HepG2 (cell line): ENCODE measurements around the gene NMNAT3. TPM values are rescaled to one million over a fixed set of nuclear protein-coding genes. Genes with fewer than 3 reads are reported as not detected.

Experiments used
- ATAC-seq: fragments of 200-7000 bp; cut with Tn5 transposase; 3 replicates; pipeline ENCODE4 v1.9.1; 2020; ENCODE audit warnings: mild to moderate bottlenecking, moderate library complexity
- BruUV-seq: library from RNA; stranded (reverse); fragments of 400-500 nt; replicated peaks from 2 replicates; lab custom pipeline; 2021; lab: Mats Ljungman, UMichigan
- CTCF ChIA-PET: fragments of 300-600 bp; formaldehyde crosslinking; extraction: SDS; loops from one replicate; lab custom pipeline; 2021; ENCODE audit warnings: low total read pairs, inconsistent platforms, low intra/inter-chr PET ratio; lab: Yijun Ruan, JAX
- POLR2A ChIA-PET: fragments of 350-600 bp; sonication (Branson Sonifier 250); formaldehyde crosslinking; loops from one replicate; lab custom pipeline; 2020; ENCODE audit warnings: antibody characterized with exemption, inconsistent platforms; lab: Yijun Ruan, JAX
- DNase-seq: peaks from one replicate; pipeline ENCODE4 v3.0.0-alpha.2; 2015; ENCODE audit warnings: low spot score
- FAIRE-seq: peaks from 3 replicates; lab custom pipeline; 2011; peaks lifted over from hg19 to GRCh38; lab: Jason Lieb, UNC
- H2AFZ ChIP-seq: one replicate; pipeline ENCODE4 v1.6.1; 2011; ENCODE audit warnings: low read length, inconsistent platforms
- H3K27ac ChIP-seq: fragments of 300-600 bp; 3 replicates; pipeline ENCODE4 v1.8.0; 2011; ENCODE audit warnings: mixed run types, mild to moderate bottlenecking, mixed read lengths, low read length, inconsistent platforms; ENCODE audit not compliant: insufficient read depth; ENCODE audit errors: extremely low read length
- H3K27me3 ChIP-seq, 2 experiments: fragments of 200-600 bp in 1 of 2; 2 replicates in 1 of 2; 3 replicates in 1 of 2; pipeline versions ENCODE4 v1.6.0 to v1.8.0; 2011; ENCODE audit warnings: low read length in 2 of 2, mild to moderate bottlenecking in 2 of 2, moderate library complexity in 2 of 2, inconsistent platforms in 1 of 2; ENCODE audit not compliant: insufficient read depth in 2 of 2, control insufficient read depth in 1 of 2
- H3K36me3 ChIP-seq, 2 experiments: fragments of 200-600 bp in 1 of 2; replicated peaks in 1 of 2; 2 replicates in 1 of 2; 3 replicates in 1 of 2; pipeline versions ENCODE4 v1.5.1 to v1.8.0; 2011; ENCODE audit warnings: low read length in 2 of 2, inconsistent platforms in 1 of 2; ENCODE audit not compliant: insufficient read depth in 2 of 2, control insufficient read depth in 1 of 2
- H3K4me1 ChIP-seq: 2 replicates; pipeline ENCODE4 v1.5.1; 2012; ENCODE audit warnings: low read length, inconsistent platforms; ENCODE audit not compliant: insufficient read depth
- H3K4me2 ChIP-seq: 2 replicates; pipeline ENCODE4 v1.6.0; 2011; ENCODE audit warnings: low read depth, low read length, inconsistent platforms
- H3K4me3 ChIP-seq, 3 experiments: fragments of 200-600 bp in 1 of 3; sonication (generic), shearing (Covaris generic) in 1 of 3; replicated peaks in 1 of 3; 2 replicates each; pipeline ENCODE4 v1.5.1; 2011 to 2016; ENCODE audit warnings: low read length in 3 of 3, inconsistent platforms in 2 of 3, low read depth in 2 of 3, mild to moderate bottlenecking in 2 of 3, control low read depth in 1 of 3, mixed read lengths in 1 of 3; ENCODE audit not compliant: insufficient read depth in 1 of 3
- H3K79me2 ChIP-seq: one replicate; pipeline ENCODE4 v1.6.1; 2011; ENCODE audit warnings: low read length, inconsistent platforms; ENCODE audit not compliant: insufficient read depth
- H3K9ac ChIP-seq: 2 replicates; pipeline ENCODE4 v1.6.0; 2011; ENCODE audit warnings: mild to moderate bottlenecking, low read depth, low read length, inconsistent platforms; ENCODE audit not compliant: insufficient read depth
- H3K9me3 ChIP-seq: 2 replicates; pipeline ENCODE4 v1.5.1; 2012; ENCODE audit warnings: mild to moderate bottlenecking, low read length
- H4K20me1 ChIP-seq: 2 replicates; pipeline ENCODE4 v1.6.0; 2011; ENCODE audit warnings: inconsistent platforms, mild to moderate bottlenecking, low read length, moderate library complexity; ENCODE audit not compliant: insufficient read depth
- ARHGAP35 ChIP-seq: sonication (generic); formaldehyde crosslinking; IDR thresholded peaks from 2 replicates; pipeline ENCODE4 v1.9.0; 2022; ENCODE audit warnings: mild to moderate bottlenecking, inconsistent platforms, moderate library complexity, missing genetic modification reagents, borderline replicate concordance
- ZMYM4 ChIP-seq: sonication (generic); formaldehyde crosslinking; IDR thresholded peaks from 2 replicates; pipeline ENCODE4 v1.8.1; 2023; ENCODE audit warnings: mild to moderate bottlenecking, missing genetic modification reagents
- ZNF17 ChIP-seq: sonication (generic); formaldehyde crosslinking; IDR thresholded peaks from 2 replicates; pipeline ENCODE4 v1.5.0; 2020; ENCODE audit warnings: mild to moderate bottlenecking, missing genetic modification reagents
- ZNF264 ChIP-seq: sonication (generic); formaldehyde crosslinking; IDR thresholded peaks from 2 replicates; pipeline ENCODE4 v1.4.0; 2020; ENCODE audit warnings: missing genetic modification reagents
- WGBS: methylation state at CpG from one replicate; pipeline ENCODE4 v1.1.6; 2017; ENCODE audit warnings: low lambda C conversion rate; 5-methylcytosine and 5-hydroxymethylcytosine counted together
- in situ Hi-C: cut with HindIII; loops from 2 replicates; pipeline ENCODE4 v1.10.0; 2017; ENCODE audit warnings: low pct_unique_long_range_greater_than_20kb; ENCODE audit not compliant: extremely low pct_ligation_motif_present
- intact Hi-C: fragments of 100-400 bp; cut with micrococcal nuclease; formaldehyde crosslinking; loops from one replicate; pipeline ENCODE4 v1.10.0; 2022; ENCODE audit not compliant: unreplicated experiment
- polyA plus RNA-seq, 8 experiments: library from polyadenylated mRNA; depleted of rRNA in 3 of 8; stranded (reverse) in 7 of 8; unstranded in 1 of 8; fragments of >200 nt; fragmentation: Illumina TruSeq in 4 of 8; extraction: Trizol in 4 of 8; gene quantifications; 2 replicates each; pipeline versions ENCODE4 v1.2.1 to v1.2.3, GENCODE V29; 2011 to 2016; ENCODE audit warnings: low read depth in 4 of 8, missing spikeins in 1 of 8, mixed read lengths in 1 of 8; ENCODE audit not compliant: insufficient read depth in 1 of 8
- total RNA-seq, 5 experiments: library from RNA; depleted of rRNA; stranded (reverse); fragments of >200 nt; fragmentation: Illumina TruSeq; extraction: Trizol; gene quantifications; 2 replicates each; pipeline ENCODE4 v1.2.3, GENCODE V29; 2016; ENCODE audit warnings: low read depth in 1 of 5
- TF ChIP-seq, protein P1 (sequence below): IDR thresholded peaks from 2 replicates; pipeline ENCODE4 v1.6.1; 2016; ENCODE audit warnings: low read depth, control low read depth
- TF ChIP-seq, protein P2 (sequence below): sonication (generic); formaldehyde crosslinking; IDR thresholded peaks from 2 replicates; pipeline ENCODE4 v1.4.0; 2020; ENCODE audit warnings: missing genetic modification reagents, mild to moderate bottlenecking, borderline replicate concordance

The NMNAT3 gene
- total and polyA plus RNA-seq, 2 of the 13 experiments (the other 11 are each of a cell fraction or from before 2014, with no cell fraction given) = 6.1 to 7.0 TPM

DNA sequence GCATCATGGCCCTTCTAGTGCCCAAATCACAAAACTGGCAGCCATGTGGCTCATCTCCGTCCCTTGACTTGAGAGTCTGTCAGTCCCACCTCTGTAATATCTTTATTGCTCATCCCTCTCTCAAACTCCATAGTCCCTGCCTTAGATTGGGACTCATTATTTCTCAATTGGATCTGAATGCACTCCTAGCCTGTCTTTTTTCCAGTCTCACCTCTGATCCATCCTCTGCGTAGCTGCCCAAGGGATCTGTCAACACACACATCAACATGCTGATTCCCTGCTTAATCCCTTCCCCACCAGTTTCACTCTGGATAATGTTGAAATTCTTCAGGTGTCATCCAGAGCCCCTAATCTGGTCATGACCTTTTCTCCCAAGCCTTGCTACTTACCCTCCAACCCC lies 39.3 kb downstream of the NMNAT3 start:
- ATAC-seq = no peak
- Histone ChIP-seq H3K79me2 (no peaks in the 10 kb centered on the region), H3K4me2 (no peak overlapping the region), H4K20me1 (no peaks in the 10 kb centered on the region), H3K4me3 (no peak overlapping the region), H3K27me3 (no peaks in the 10 kb centered on the region)
- CTCF ChIA-PET = no interaction called here
- DNase-seq = no peak
- no TSS peak for BruUV-seq
- TF ChIP-seq ZNF264 (no peak), ZMYM4 (CRISPR knock-in tag) (no peak), ZNF17 (CRISPR knock-in tag) (no peak), ARHGAP35 (no peak)
- TF ChIP-seq, protein P1, sequence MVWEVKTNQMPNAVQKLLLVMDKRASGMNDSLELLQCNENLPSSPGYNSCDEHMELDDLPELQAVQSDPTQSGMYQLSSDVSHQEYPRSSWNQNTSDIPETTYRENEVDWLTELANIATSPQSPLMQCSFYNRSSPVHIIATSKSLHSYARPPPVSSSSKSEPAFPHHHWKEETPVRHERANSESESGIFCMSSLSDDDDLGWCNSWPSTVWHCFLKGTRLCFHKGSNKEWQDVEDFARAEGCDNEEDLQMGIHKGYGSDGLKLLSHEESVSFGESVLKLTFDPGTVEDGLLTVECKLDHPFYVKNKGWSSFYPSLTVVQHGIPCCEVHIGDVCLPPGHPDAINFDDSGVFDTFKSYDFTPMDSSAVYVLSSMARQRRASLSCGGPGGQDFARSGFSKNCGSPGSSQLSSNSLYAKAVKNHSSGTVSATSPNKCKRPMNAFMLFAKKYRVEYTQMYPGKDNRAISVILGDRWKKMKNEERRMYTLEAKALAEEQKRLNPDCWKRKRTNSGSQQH (CRISPR knock-in tag) = no peak
- TF ChIP-seq, protein P2, sequence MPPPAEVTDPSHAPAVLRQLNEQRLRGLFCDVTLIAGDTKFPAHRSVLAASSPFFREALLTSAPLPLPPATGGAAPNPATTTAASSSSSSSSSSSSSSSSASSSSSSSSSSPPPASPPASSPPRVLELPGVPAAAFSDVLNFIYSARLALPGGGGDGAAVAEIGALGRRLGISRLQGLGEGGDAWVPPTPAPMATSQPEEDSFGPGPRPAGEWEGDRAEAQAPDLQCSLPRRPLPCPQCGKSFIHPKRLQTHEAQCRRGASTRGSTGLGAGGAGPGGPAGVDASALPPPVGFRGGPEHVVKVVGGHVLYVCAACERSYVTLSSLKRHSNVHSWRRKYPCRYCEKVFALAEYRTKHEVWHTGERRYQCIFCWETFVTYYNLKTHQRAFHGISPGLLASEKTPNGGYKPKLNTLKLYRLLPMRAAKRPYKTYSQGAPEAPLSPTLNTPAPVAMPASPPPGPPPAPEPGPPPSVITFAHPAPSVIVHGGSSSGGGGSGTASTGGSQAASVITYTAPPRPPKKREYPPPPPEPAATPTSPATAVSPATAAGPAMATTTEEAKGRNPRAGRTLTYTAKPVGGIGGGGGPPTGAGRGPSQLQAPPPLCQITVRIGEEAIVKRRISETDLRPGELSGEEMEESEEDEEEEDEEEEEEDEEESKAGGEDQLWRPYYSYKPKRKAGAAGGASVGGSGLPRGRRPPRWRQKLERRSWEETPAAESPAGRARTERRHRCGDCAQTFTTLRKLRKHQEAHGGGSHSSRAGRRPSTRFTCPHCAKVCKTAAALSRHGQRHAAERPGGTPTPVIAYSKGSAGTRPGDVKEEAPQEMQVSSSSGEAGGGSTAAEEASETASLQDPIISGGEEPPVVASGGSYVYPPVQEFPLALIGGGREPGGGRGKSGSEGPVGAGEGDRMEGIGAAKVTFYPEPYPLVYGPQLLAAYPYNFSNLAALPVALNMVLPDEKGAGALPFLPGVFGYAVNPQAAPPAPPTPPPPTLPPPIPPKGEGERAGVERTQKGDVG (CRISPR knock-in tag) = no peak
- TF ChIP-seq, all 625 proteins: peak for 0
- intact Hi-C loops (no loop called here), in situ Hi-C loops (no loop called here)
- Histone ChIP-seq H3K9me3 (no peaks in the 10 kb centered on the region), H3K36me3 (no peaks in the 10 kb centered on the region), H2AFZ (no peak overlapping the region), H3K9ac (no peak overlapping the region), H3K27ac (no peak overlapping the region), H3K4me1 (no peaks in the 10 kb centered on the region)
- WGBS = 86% methylated on average over 2 of the region's 2 CpGs
- POLR2A ChIA-PET = no interaction called here
- no peak for FAIRE-seq
